Activated CD8-positive, alpha-beta T cell treated with anti-CD3 and anti-CD28 coated beads for 36 hours (primary cell): Measurements from ENCODE around the gene GMPPB. TPM values are rescaled to one million over a fixed set of nuclear protein-coding genes. Genes with fewer than 3 reads are reported as not detected.
"Not testable (repeated sequence)": the region's sequence is repeated elsewhere in the genome, so short reads cannot be mapped to it uniquely, and the experiment has no call there.

Experiments used
- ATAC-seq: fragments of 200-7000 bp; cut with Tn5 transposase; one replicate; pipeline ENCODE4 v1.10.0; 2021; ENCODE audit warnings: mild to moderate bottlenecking, moderate library complexity
- CTCF ChIA-PET: fragments of 350-600 bp; sonication (Branson Sonifier 250); formaldehyde crosslinking; loops from one replicate; lab custom pipeline; 2021; ENCODE audit warnings: antibody characterized with exemption; lab: Charles Lee
- POLR2A ChIA-PET: fragments of 350-600 bp; sonication (Branson Sonifier 250); formaldehyde crosslinking; loops from one replicate; lab custom pipeline; 2021; ENCODE audit warnings: antibody characterized with exemption; lab: Charles Lee
- DNase-seq: peaks from one replicate; pipeline ENCODE4 v3.0.0-alpha.2; 2020
- H3K27ac Mint-ChIP-seq: one replicate; pipeline ENCODE4 v1.8.0; 2021; ENCODE audit warnings: mild to moderate bottlenecking, mixed read lengths
- H3K27me3 Mint-ChIP-seq: one replicate; pipeline ENCODE4 v1.8.0; 2021; ENCODE audit warnings: mixed read lengths
- H3K36me3 Mint-ChIP-seq: one replicate; pipeline ENCODE4 v1.8.0; 2021; ENCODE audit warnings: low read depth, mixed read lengths
- H3K4me1 Mint-ChIP-seq: one replicate; pipeline ENCODE4 v1.8.0; 2021; ENCODE audit warnings: low read depth, mixed read lengths
- H3K4me3 Mint-ChIP-seq: one replicate; pipeline ENCODE4 v1.8.0; 2021; ENCODE audit warnings: mild to moderate bottlenecking, moderate library complexity, mixed read lengths
- H3K9me3 Mint-ChIP-seq: one replicate; pipeline ENCODE4 v1.8.0; 2021; ENCODE audit warnings: mixed read lengths
- intact Hi-C: fragments of 100-400 bp; cut with micrococcal nuclease; formaldehyde crosslinking; loops from one replicate; pipeline ENCODE4 v1.10.0; 2022
- total RNA-seq, 2 experiments: library from RNA; stranded (reverse); gene quantifications; one replicate each; pipeline ENCODE4 v1.2.3, GENCODE V29; 2021
- TF ChIP-seq, protein P1 (sequence below): fragments of 200-600 bp; IDR thresholded peaks from one replicate; pipeline ENCODE4 v1.8.0; 2022; ENCODE audit warnings: antibody characterized with exemption, mild to moderate bottlenecking

Gene GMPPB
- total RNA-seq, 2 experiments from 2014 or later, result 34.7 to 35.2 TPM

GRCh38 chr3:49756036-49756435 lies 32.3 kb upstream of the GMPPB start:
- CTCF ChIA-PET, result interaction anchor here (1.0 to 1.5 kb wide), 2 partner anchors 36 to 83 kb away, joined by 3 to 4 read pairs; partner anchors contain the start of gene AMIGO3
- intact Hi-C loops, result no loop called here
- POLR2A ChIA-PET, result no interaction called here
- TF ChIP-seq, protein P1, sequence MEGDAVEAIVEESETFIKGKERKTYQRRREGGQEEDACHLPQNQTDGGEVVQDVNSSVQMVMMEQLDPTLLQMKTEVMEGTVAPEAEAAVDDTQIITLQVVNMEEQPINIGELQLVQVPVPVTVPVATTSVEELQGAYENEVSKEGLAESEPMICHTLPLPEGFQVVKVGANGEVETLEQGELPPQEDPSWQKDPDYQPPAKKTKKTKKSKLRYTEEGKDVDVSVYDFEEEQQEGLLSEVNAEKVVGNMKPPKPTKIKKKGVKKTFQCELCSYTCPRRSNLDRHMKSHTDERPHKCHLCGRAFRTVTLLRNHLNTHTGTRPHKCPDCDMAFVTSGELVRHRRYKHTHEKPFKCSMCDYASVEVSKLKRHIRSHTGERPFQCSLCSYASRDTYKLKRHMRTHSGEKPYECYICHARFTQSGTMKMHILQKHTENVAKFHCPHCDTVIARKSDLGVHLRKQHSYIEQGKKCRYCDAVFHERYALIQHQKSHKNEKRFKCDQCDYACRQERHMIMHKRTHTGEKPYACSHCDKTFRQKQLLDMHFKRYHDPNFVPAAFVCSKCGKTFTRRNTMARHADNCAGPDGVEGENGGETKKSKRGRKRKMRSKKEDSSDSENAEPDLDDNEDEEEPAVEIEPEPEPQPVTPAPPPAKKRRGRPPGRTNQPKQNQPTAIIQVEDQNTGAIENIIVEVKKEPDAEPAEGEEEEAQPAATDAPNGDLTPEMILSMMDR, result no peak
- H3K4me3 Mint-ChIP-seq, result no peak overlapping the region
- H3K36me3 Mint-ChIP-seq, result peaks cover 4% of the 10 kb centered on the region
- no peaks in the 10 kb centered on the region for H3K9me3 Mint-ChIP-seq
- H3K27ac Mint-ChIP-seq, result no peak overlapping the region
- H3K27me3 Mint-ChIP-seq, result no peaks in the 10 kb centered on the region
- DNase-seq (no peak), ATAC-seq (no peak)
- H3K4me1 Mint-ChIP-seq, result peaks cover 20% of the 10 kb centered on the region

DNA sequence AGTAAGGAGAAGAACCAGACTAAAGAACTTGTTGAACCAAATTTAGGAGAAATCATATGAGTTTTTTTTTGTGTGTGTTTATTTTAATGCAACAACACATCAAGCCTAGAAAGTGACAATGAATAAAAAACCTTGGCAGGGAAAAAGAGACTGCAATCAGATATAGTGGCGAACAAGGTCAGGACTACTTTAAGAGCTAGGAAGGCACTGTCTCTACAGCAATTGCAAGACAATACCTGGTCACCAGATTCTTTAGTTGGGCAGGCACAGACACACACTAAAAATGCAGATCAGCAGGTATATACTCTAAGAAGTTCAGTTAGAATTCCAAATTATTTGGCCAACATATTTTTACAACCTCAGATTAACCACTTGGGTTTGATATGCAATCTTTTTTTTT lies 30.8 kb upstream of the GMPPB start:
- DNase-seq, result no peak
- CTCF ChIA-PET, result interaction anchor here (0.6 to 1.5 kb wide), 2 partner anchors 81 to 158 kb away, joined by 3 to 4 read pairs; no protein-coding TSS in a partner anchor
- no peak overlapping the region for H3K4me3 Mint-ChIP-seq
- H3K36me3 Mint-ChIP-seq, result peaks cover 4% of the 10 kb centered on the region
- H3K9me3 Mint-ChIP-seq, result no peaks in the 10 kb centered on the region
- intact Hi-C loops, result no loop called here
- no peaks in the 10 kb centered on the region for H3K27me3 Mint-ChIP-seq
- H3K27ac Mint-ChIP-seq, result no peak overlapping the region
- POLR2A ChIA-PET, result no interaction called here
- peaks cover 20% of the 10 kb centered on the region for H3K4me1 Mint-ChIP-seq
- TF ChIP-seq, protein P1, result no peak
- ATAC-seq, result no peak

- ATAC-seq (no peak), DNase-seq (no peak)
- Mint-ChIP-seq H3K4me1 (peaks cover 17% of the 10 kb centered on the region), H3K27me3 (no peaks in the 10 kb centered on the region), H3K9me3 (no peaks in the 10 kb centered on the region), H3K27ac (no peak overlapping the region), H3K4me3 (no peak overlapping the region), H3K36me3 (peaks cover 9% of the 10 kb centered on the region)
- TF ChIP-seq, protein P1, result no peak
- POLR2A ChIA-PET, result no interaction called here
- CTCF ChIA-PET, result no interaction called here
- intact Hi-C loops, result no loop called here
Observed at GRCh38 chr3:49751501-49751900, 27.8 kb upstream of the GMPPB start.

- POLR2A ChIA-PET, result no interaction called here
- no peaks in the 10 kb centered on the region for H3K9me3 Mint-ChIP-seq
- CTCF ChIA-PET, result no interaction called here
Observed at GRCh38 chr3:49750056-49750455, 26.3 kb upstream of the GMPPB start.

DNA sequence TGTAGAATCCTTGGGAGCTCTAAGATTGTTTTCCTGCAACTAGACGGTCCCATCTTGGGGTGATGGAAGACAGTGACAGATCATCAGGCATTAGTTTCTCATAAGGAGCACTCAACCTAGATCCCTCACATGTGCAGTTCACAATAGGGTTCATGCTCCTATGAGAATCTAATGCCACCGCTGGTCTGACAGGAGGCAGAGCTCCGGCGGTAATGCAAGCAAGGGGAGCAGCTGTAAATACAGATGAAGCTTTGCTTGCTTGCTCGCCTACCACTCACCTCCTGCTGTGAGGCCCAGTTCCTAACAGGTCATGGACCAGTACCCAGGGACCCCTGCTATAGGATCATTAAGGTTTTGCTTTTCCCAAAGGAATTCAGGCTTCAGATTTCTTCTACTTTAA lies 25.1 kb upstream of the GMPPB start:
- H3K27ac Mint-ChIP-seq, intact Hi-C loops, H3K27me3 Mint-ChIP-seq, ATAC-seq, H3K4me3 Mint-ChIP-seq, H3K9me3 Mint-ChIP-seq, DNase-seq: not testable (repeated sequence)
- POLR2A ChIA-PET, result interaction anchor here (0.6 kb wide), 1 partner anchor 184 kb away, joined by 3 read pairs; no protein-coding TSS in a partner anchor
- Mint-ChIP-seq H3K4me1 (peaks cover 12% of the 10 kb centered on the region), H3K36me3 (peaks cover 12% of the 10 kb centered on the region)
- CTCF ChIA-PET, result interaction anchor here (0.8 to 1.6 kb wide), 4 partner anchors 30 to 54 kb away, joined by 3 to 4 read pairs (median 3); no protein-coding TSS in a partner anchor

More at GRCh38 chr3:49750056-49750455, 26.3 kb upstream of the GMPPB start:
- intact Hi-C loops, result no loop called here
- Mint-ChIP-seq H3K36me3 (peaks cover 11% of the 10 kb centered on the region), H3K4me3 (no peak overlapping the region), H3K4me1 (peaks cover 12% of the 10 kb centered on the region), H3K27me3 (no peaks in the 10 kb centered on the region), H3K27ac (no peak overlapping the region)
- TF ChIP-seq, protein P1, result no peak
- no peak for DNase-seq
- no peak for ATAC-seq
